Heart left ventricle (tissue), 16 donors: ENCODE measurements around the gene CFAP77. TPM values are rescaled to one million over a fixed set of nuclear protein-coding genes. Genes with fewer than 3 reads are reported as not detected.

Experiments used
- ATAC-seq, 4 donors: fragments of 200-7000 bp; cut with Tn5 transposase; one replicate each; pipeline ENCODE4 v1.9.1; 2020 to 2022; ENCODE audit warnings: moderate library complexity in 4 of 4, mild to moderate bottlenecking in 3 of 4, moderate number of reproducible peaks in 1 of 4
- DNase-seq, 5 donors: peaks; one replicate each; pipeline ENCODE4 v3.0.0-alpha.2; 2020
- H3K27ac ChIP-seq, 12 donors: fragments of 200-600 bp; sonication (generic) in 4 of 12; one replicate each; pipeline versions ENCODE4 v1.5.0 to v1.8.0; 2016 to 2022; ENCODE audit warnings: mild to moderate bottlenecking in 2 of 12
- H3K27me3 ChIP-seq, 9 donors: fragments of 200-600 bp; sonication (generic) in 2 of 9; one replicate each; pipeline versions ENCODE4 v1.5.1 to v1.8.0; 2016 to 2022; ENCODE audit warnings: mild to moderate bottlenecking in 3 of 9
- H3K36me3 ChIP-seq, 9 donors: fragments of 200-600 bp; sonication (generic) in 2 of 9; one replicate each; pipeline versions ENCODE4 v1.5.0 to v1.8.0; 2018 to 2022; ENCODE audit warnings: mild to moderate bottlenecking in 2 of 9
- H3K4me1 ChIP-seq, 12 donors: fragments of 200-600 bp; sonication (generic) in 4 of 12; one replicate each; pipeline versions ENCODE4 v1.5.0 to v1.8.0; 2016 to 2022; ENCODE audit warnings: mild to moderate bottlenecking in 3 of 12
- H3K4me3 ChIP-seq, 12 donors: fragments of 200-600 bp; sonication (generic) in 4 of 12; one replicate each; pipeline versions ENCODE4 v1.5.0 to v1.8.0; 2017 to 2022; ENCODE audit warnings: mild to moderate bottlenecking in 9 of 12, moderate library complexity in 4 of 12
- H3K9me3 ChIP-seq, 12 donors: fragments of 200-600 bp; sonication (generic) in 4 of 12; one replicate each; pipeline versions ENCODE4 v1.5.0 to v1.8.0; 2016 to 2022; ENCODE audit warnings: mild to moderate bottlenecking in 1 of 12
- POLR2A ChIP-seq, 2 donors: fragments of 450-650 bp; IDR thresholded peaks; one replicate each; pipeline ENCODE4 v1.6.1; 2017; ENCODE audit warnings: antibody characterized with exemption in 2 of 2, mild to moderate bottlenecking in 2 of 2, moderate library complexity in 2 of 2
- WGBS, 4 donors: extraction: QIAGEN DNeasy Blood & Tissue Kit in 2 of 4; methylation state at CpG; one replicate each; pipeline versions ENCODE4 v1.1.5 to v1.1.7; 2013 to 2018; 5-methylcytosine and 5-hydroxymethylcytosine counted together
- intact Hi-C, 10 donors: fragments of 100-400 bp; cut with DNase I; formaldehyde crosslinking; loops; one replicate each; pipeline versions ENCODE4 v1.11.1 to v1.14.2; 2022
- polyA plus RNA-seq, 2 donors: library from polyadenylated mRNA; stranded (reverse); fragments of 200-250 nt; gene quantifications; one replicate each; pipeline ENCODE4 v1.2.3, GENCODE V29; 2013
- total RNA-seq, 9 donors: library from RNA; depleted of rRNA in 2 of 9; stranded (reverse); fragments of >200 nt in 2 of 9; fragmentation: NEBNext Ultra II Directional in 3 of 9; extraction: Animal tissue kit (Norgen Biotek cat#: 25700) in 3 of 9; gene quantifications; one replicate each; pipeline versions ENCODE4 v1.1.0 to v1.2.4, GENCODE V29; 2016 to 2023
- TF ChIP-seq, protein P1 (sequence below), 12 donors: fragments of 200-600 bp; sonication (generic) in 4 of 12; IDR thresholded peaks; one replicate each; pipeline versions ENCODE4 v1.5.0 to v1.8.0; 2018 to 2022; ENCODE audit warnings: antibody characterized with exemption in 12 of 12, mild to moderate bottlenecking in 5 of 12
- donor health status: ischemic (EF 13 %, LVEDD 7.1; RV severe dilation, severe dysfunction).
- donor health status: healthy with polysubstance abuse.
- donor health status: DM: no; HTN: yes; CAD: no.
- donor health status: DM: no; HTN: no; CAD: no.
- donor health status: ischemic (EF 25% LVEDD 6.9; RV normal size, moderate dysfunction).
- donor health status: ischemic (EF 25% LVEDD 5.7; RV mildly dilated, moderate dysfunction).
- donor health status: healthy.
- donor health status: DM: yes; HTN: yes; CAD: no.
- donor health status: ischemic (EF 35%, LVEDD 5.7; RV mildly dilated, moderate dysfunction).
- donor health status: nonischemic (EF 11% LVEDD 7.7; RV severe dilation, severe dysfunction).
- donor health status: DM: yes; HTN: yes; CAD: no.
- donor health status: PGD.
- donor health status: ischemic (EF 29% LVEDD 5.4; RV normal size, mild dysfunction).
- donor health status: nonischemic (EF 23%, LVEDD 6.1; RV moderate dilation, normal function).

The CFAP77 gene
- total and polyA plus RNA-seq, 11 donors, result 1.3 to 6.8 (median 2.2) TPM

DNA sequence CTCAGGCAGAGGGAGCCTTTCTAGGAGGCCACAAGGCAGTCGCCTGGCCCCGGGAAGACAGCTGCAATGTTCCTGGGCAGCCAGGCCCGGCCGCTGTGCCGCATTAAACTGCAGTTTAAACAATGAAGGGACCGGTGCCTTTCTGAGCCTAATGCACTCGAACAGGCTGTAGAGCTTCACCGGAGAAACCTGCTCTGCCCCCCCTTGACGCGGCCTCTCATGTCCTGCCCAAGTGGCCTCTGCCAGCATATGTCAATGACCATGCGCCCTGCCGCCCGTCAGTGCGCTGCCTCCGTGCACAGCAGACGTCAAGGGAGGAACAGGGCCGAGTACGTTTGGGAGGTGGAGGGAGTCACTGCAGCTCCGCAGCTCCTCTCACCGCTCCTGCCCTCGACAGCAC lies 133.9 kb downstream of the CFAP77 start:
- Histone ChIP-seq H3K27ac (no peak overlapping the region), H3K4me1 (peaks cover 0 to 9% (median 0%) of the 10 kb centered on the region in 12 donors), H3K36me3 (no peaks in the 10 kb centered on the region), H3K4me3 (no peak overlapping the region), H3K9me3 (no peaks in the 10 kb centered on the region), H3K27me3 (peaks cover 0 to 11% (median 0%) of the 10 kb centered on the region in 9 donors)
- intact Hi-C loops, result no loop called here
- 72 to 78% (median 74%) methylated on average over 16 to 21 of the region's 21 CpGs for WGBS, 4 donors
- TF ChIP-seq, protein P1, sequence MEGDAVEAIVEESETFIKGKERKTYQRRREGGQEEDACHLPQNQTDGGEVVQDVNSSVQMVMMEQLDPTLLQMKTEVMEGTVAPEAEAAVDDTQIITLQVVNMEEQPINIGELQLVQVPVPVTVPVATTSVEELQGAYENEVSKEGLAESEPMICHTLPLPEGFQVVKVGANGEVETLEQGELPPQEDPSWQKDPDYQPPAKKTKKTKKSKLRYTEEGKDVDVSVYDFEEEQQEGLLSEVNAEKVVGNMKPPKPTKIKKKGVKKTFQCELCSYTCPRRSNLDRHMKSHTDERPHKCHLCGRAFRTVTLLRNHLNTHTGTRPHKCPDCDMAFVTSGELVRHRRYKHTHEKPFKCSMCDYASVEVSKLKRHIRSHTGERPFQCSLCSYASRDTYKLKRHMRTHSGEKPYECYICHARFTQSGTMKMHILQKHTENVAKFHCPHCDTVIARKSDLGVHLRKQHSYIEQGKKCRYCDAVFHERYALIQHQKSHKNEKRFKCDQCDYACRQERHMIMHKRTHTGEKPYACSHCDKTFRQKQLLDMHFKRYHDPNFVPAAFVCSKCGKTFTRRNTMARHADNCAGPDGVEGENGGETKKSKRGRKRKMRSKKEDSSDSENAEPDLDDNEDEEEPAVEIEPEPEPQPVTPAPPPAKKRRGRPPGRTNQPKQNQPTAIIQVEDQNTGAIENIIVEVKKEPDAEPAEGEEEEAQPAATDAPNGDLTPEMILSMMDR (IDR thresholded peaks at IDR 0.05), result no peak
- no peak for TF ChIP-seq POLR2A (IDR thresholded peaks at IDR 0.05)
- DNase-seq (no peak), ATAC-seq (no peak)

DNA sequence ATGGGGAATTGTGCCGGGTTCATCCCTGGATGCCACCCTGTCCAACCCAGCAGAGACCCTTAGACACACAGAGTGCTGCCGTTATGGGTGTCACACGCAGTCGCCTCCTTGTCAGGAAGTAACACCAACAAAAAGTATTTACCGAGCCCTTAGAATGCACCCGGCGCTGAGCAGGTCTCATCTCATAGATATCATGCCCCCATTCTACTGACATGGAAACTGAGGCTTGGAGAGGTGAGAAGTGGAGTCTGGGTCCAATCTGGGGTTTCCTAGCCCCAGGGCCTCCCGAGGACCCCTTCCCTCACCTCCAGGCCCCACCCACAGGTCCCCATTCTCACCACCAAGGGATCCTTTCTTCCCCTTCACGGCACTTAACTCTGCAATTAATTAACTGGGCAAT lies 135.6 kb downstream of the CFAP77 start:
- no peak for ATAC-seq
- Histone ChIP-seq H3K9me3 (no peaks in the 10 kb centered on the region), H3K4me1 (peaks cover 0 to 9% (median 0%) of the 10 kb centered on the region in 12 donors), H3K27me3 (peaks cover 0 to 11% (median 0%) of the 10 kb centered on the region in 9 donors), H3K4me3 (no peak overlapping the region), H3K36me3 (no peaks in the 10 kb centered on the region), H3K27ac (no peak overlapping the region)
- DNase-seq, result no peak
- TF ChIP-seq, protein P1 (IDR thresholded peaks at IDR 0.05), result no peak
- no peak for TF ChIP-seq POLR2A (IDR thresholded peaks at IDR 0.05)
- intact Hi-C loops, result no loop called here
- WGBS, 4 donors, result 79 to 84% (median 82%) methylated on average over 8 to 9 of the region's 9 CpGs

DNA sequence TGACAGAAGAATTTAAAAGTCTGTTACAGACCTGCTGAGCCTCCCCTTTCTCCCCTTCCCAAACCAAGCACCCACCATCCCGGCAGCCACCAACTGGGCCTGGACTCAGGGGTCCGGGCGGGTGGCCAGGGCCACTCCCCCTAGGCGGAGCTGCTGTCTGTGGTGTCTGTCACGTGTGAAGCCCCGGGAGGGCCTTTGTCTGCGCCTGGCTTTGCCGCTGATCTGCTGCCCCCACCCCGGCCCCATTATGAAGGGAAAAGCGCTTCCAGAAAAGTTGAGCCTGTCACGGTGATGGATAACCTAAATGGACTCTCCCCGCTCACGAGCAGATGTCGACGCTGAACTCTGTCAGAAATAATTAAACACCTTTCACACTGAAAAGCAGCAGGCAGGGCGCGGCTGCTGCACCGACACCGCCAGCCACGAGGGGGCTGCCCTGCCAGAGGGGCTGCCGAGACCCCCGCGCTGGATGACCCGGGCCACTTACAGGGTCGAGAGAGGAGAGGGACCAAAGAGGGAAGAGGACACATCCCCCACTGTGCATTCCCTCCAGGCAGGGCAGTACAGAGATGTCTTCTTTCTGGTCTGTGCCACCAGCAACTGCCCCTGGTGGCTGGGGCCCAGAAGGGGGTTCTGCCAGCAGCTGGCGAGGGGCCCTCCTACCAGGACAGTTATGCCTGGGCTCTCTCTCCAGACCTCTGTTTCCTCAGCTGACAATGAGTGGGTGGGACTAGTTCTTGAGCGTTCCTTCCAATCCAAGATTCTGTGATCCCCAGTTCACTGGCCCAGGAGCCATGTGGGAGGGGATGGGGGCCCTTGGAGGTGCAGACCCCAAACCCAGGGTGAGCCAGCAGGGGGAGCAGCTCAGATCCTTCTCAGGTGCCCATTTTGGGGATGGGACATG lies 136.4 kb downstream of the CFAP77 start:
- Histone ChIP-seq H3K27ac (no peak overlapping the region), H3K27me3 (peaks cover 0 to 11% (median 0%) of the 10 kb centered on the region in 9 donors), H3K9me3 (no peaks in the 10 kb centered on the region), H3K36me3 (no peaks in the 10 kb centered on the region), H3K4me3 (peak overlapping the region in 7 of 12 donors; percentile 9 to 32 (median 19)), H3K4me1 (peaks cover 0 to 9% (median 0%) of the 10 kb centered on the region in 12 donors)
- TF ChIP-seq, protein P1 (IDR thresholded peaks at IDR 0.05), result peak in 9 of 12 donors; percentile 4 to 30 (median 24)
- no peak for TF ChIP-seq POLR2A (IDR thresholded peaks at IDR 0.05)
- peak; percentile 62 to 79 (median 70) for ATAC-seq
- WGBS, 4 donors, result 4 to 6% (median 5%) methylated on average over 27 of the region's 27 CpGs
- peak in 3 of 5 donors; percentile 25 to 40 (median 25) for DNase-seq
- intact Hi-C loops, result no loop called here

- DNase-seq, result no peak
- Histone ChIP-seq H3K4me1 (peaks cover 0 to 9% (median 0%) of the 10 kb centered on the region in 12 donors), H3K9me3 (no peaks in the 10 kb centered on the region), H3K27me3 (peaks cover 0 to 11% (median 0%) of the 10 kb centered on the region in 9 donors), H3K4me3 (no peak overlapping the region), H3K36me3 (no peaks in the 10 kb centered on the region), H3K27ac (no peak overlapping the region)
- intact Hi-C loops, result no loop called here
- ATAC-seq, result no peak
- WGBS, 4 donors, result 78 to 85% (median 81%) methylated on average over 6 to 7 of the region's 7 CpGs
- TF ChIP-seq, protein P1 (IDR thresholded peaks at IDR 0.05), result no peak
- TF ChIP-seq POLR2A (IDR thresholded peaks at IDR 0.05), result no peak
Observed at GRCh38 chr9:132547052-132547431, 137.0 kb downstream of the CFAP77 start.
